RWPE2 (cell line): ENCODE measurements around the gene KIF1A.

Experiments used
- ATAC-seq: fragments of 200-7000 bp; cut with Tn5 transposase; 3 replicates; pipeline ENCODE4 v1.9.1; 2021; ENCODE audit warnings: low read depth
- DNase-seq: peaks from one replicate; pipeline ENCODE4 v3.0.0-alpha.2; 2020; ENCODE audit warnings: low spot score
- H3K27ac ChIP-seq: fragments of 450-650 bp; 2 replicates; pipeline ENCODE4 v1.5.1; 2017; ENCODE audit warnings: mild to moderate bottlenecking; ENCODE audit not compliant: poor library complexity, severe bottlenecking
- H3K27me3 ChIP-seq: fragments of 250-450 bp; sonication (Bioruptor Pico); 2 replicates; pipeline ENCODE4 v1.5.1; 2021; ENCODE audit warnings: mild to moderate bottlenecking, moderate library complexity; ENCODE audit not compliant: insufficient read depth, poor library complexity, severe bottlenecking
- H3K36me3 ChIP-seq: fragments of 250-450 bp; sonication (Bioruptor Pico); 2 replicates; pipeline ENCODE4 v1.5.1; 2020; ENCODE audit warnings: low read depth, mild to moderate bottlenecking, moderate library complexity
- H3K4me1 ChIP-seq: fragments of 250-450 bp; sonication (Bioruptor Pico); 2 replicates; pipeline ENCODE4 v1.5.1; 2021; ENCODE audit warnings: mild to moderate bottlenecking, moderate library complexity; ENCODE audit not compliant: insufficient read depth, poor library complexity, severe bottlenecking
- H3K4me3 ChIP-seq: fragments of 250-450 bp; sonication (Bioruptor Pico); 2 replicates; pipeline ENCODE4 v1.5.1; 2021; ENCODE audit warnings: mild to moderate bottlenecking, moderate library complexity; ENCODE audit not compliant: severe bottlenecking
- H3K9me3 ChIP-seq: fragments of 250-450 bp; sonication (Bioruptor Pico); 2 replicates; pipeline ENCODE4 v1.5.1; 2021; ENCODE audit warnings: mild to moderate bottlenecking, moderate library complexity; ENCODE audit not compliant: severe bottlenecking
- CTCF ChIP-seq: fragments of 450-650 bp; IDR thresholded peaks from one replicate; pipeline ENCODE4 v1.5.1; 2017; ENCODE audit warnings: mild to moderate bottlenecking, moderate library complexity; ENCODE audit not compliant: poor library complexity, severe bottlenecking

KIF1A gene

DNA sequence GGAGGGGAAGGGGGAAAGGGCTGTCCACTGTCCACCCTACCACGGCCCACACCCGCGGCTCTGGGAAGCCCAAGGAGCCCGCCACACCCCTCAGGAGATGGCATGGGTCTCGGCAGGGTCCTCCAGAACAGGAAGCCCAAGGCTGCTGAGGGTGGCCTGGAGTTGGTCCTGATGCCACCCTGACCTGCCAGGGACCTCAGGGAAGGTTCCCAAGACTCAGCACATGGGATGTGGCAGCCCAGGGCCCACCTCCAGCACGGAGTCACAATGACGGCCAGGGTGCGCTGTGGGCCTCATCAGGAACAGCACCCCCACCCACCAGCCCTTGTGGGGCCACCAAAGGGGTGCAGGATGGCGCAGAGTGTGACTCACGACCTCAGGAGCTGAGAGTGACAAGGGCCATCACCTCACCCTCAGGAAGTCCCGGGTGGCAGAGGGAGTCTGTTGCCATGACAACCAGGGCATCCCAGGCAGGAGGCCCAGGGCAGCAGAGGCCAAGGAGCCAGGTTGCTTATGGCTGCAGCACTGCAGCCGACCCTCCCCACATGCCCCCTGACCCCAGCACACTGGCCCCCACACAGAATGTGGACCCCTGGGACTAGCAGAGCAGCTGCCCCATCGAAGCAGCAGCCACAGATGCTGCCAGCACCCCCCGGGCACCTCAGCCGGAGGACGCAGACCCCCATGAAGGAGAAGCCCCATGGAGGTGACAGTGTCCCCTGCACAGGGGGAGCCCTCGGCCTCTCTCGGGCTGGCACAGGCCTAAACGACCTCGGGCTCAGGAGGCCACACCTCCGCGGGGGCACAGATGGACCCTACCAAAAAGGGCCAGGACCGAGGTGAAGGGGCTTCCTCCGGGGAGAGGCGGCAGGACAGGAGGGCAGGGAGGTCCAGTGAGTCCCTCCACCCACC, 34.3 kb downstream of the KIF1A start:
- H3K27me3 ChIP-seq = no peaks in the 10 kb centered on the region
- DNase-seq = peak; percentile 51
- no peak for ATAC-seq

GRCh38 chr2:240784629-240785423, 35.2 kb downstream of the KIF1A start:
- Histone ChIP-seq H3K9me3 (no peaks in the 10 kb centered on the region), H3K4me1 (no peaks in the 10 kb centered on the region), H3K36me3 (no peaks in the 10 kb centered on the region), H3K27me3 (no peaks in the 10 kb centered on the region), H3K27ac (no peak overlapping the region), H3K4me3 (no peak overlapping the region)
- DNase-seq (peak; percentile 59), ATAC-seq (no peak)
- TF ChIP-seq CTCF = no peak

More for the DNA sequence above, 34.3 kb downstream of the KIF1A start:
- H3K27ac ChIP-seq = no peak overlapping the region
- no peaks in the 10 kb centered on the region for H3K9me3 ChIP-seq
- H3K4me3 ChIP-seq = no peak overlapping the region
- no peaks in the 10 kb centered on the region for H3K4me1 ChIP-seq
- H3K36me3 ChIP-seq = no peaks in the 10 kb centered on the region
- TF ChIP-seq CTCF = no peak

DNA sequence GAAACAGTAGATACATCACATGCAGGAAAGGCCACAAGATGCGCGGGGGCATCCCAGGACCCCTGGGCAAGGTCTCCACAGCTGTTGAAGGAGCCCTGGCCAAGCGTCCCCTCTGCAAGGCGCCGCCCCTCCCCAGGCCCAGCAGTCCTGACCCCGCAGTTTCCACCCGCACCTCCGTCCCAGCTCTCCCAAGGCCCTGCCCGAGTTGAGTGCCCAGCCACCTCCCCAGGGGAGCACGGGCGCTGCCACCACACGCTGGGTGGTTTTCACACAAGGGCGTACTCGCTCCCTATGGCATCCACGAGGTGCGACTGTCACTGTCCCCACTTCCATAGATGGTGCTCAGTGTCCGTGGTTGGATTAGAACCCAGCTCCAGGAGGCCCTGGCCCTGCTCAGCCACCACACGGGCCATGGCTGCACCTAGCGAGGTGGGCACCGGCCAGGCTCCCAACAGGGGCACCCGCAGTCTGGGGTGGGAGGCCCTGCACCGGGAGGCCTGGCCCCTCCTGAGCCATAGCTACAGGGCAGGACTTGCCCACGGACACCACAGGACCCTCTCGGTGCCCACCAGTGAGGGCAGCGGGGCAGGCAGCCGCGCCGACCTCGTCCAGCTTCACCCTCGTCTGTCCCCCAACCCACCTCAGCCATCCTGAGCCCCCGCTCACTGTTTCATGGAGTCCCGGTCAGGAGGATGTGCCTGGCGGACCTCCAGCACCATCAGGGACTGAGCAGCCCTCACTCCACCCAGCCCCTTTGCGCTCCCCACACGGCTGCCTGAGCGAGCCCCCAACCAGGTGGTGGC, 36.0 kb downstream of the KIF1A start:
- no peaks in the 10 kb centered on the region for H3K27me3 ChIP-seq
- TF ChIP-seq CTCF = no peak
- H3K27ac ChIP-seq = no peak overlapping the region
- H3K4me1 ChIP-seq = no peaks in the 10 kb centered on the region
- ATAC-seq = no peak
- no peaks in the 10 kb centered on the region for H3K36me3 ChIP-seq
- H3K9me3 ChIP-seq = no peaks in the 10 kb centered on the region
- peak; percentile 52 for DNase-seq
- no peak overlapping the region for H3K4me3 ChIP-seq

- H3K27me3 ChIP-seq = no peaks in the 10 kb centered on the region
- H3K27ac ChIP-seq = no peak overlapping the region
- no peaks in the 10 kb centered on the region for H3K36me3 ChIP-seq
- peak; percentile 42 for DNase-seq
- H3K9me3 ChIP-seq = no peaks in the 10 kb centered on the region
- TF ChIP-seq CTCF = no peak
- H3K4me1 ChIP-seq = no peaks in the 10 kb centered on the region
- H3K4me3 ChIP-seq = no peak overlapping the region
- ATAC-seq = no peak
These were observed 36.9 kb downstream of the KIF1A start for GRCh38 chr2:240782886-240783818.
